GM18520 (cell line): ENCODE data around the gene PCDH9.

ENCODE experiments used
- ATAC-seq: cut with Tn5 transposase; IDR thresholded peaks from one replicate; pipeline ENCODE4 v1.9.1; 2021; ENCODE audit not compliant: unreplicated experiment

The PCDH9 gene

GRCh38 chr13:66992719-66993118 is 237.4 kb downstream of the PCDH9 start:
- ATAC-seq, result no peak

- ATAC-seq, result no peak
Measured at GRCh38 chr13:66992183-66992582, 238.0 kb downstream of the PCDH9 start.

DNA sequence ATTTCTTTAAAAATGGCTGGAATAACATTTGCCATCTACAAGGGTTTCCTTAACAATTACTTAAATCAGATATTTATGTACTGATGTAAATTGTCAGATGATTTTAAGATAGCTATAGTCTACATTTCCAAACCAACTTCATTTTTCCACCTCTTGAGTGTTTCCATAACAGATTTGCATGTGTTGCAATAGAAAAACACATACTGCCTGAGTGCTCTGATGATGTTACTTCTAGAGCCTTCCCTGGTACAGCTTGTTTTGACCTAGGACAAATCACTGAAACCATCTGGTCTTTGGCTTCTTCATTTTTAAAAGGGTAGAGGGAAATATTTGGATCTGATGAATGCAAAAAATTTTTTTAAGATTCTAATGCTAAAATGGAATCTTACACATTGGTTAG is 245.9 kb downstream of the PCDH9 start:
- ATAC-seq, result no peak

- no peak for ATAC-seq
Measured at GRCh38 chr13:66981912-66982311, 248.2 kb downstream of the PCDH9 start.

DNA sequence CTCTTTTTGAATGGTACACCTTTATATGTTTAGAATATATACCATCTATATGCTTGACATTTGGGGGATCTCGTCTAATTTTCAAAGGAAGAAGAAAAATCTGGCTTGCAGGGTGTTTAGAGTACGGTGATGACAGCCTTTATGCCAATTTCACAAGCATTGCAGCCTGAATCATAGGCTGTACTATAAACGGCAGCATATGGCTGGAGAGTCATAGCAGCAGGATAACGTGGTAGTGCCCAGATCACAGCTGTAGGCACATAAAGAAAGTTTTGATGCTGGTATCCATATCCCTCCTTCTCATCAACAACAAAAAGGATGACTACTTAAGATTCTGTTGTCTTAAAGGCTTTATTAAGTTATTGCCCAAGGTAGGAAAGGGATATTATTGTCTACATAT is 253.0 kb downstream of the PCDH9 start:
- ATAC-seq, result no peak

- ATAC-seq, result no peak
Measured at GRCh38 chr13:66974889-66975288, 255.2 kb downstream of the PCDH9 start.

DNA sequence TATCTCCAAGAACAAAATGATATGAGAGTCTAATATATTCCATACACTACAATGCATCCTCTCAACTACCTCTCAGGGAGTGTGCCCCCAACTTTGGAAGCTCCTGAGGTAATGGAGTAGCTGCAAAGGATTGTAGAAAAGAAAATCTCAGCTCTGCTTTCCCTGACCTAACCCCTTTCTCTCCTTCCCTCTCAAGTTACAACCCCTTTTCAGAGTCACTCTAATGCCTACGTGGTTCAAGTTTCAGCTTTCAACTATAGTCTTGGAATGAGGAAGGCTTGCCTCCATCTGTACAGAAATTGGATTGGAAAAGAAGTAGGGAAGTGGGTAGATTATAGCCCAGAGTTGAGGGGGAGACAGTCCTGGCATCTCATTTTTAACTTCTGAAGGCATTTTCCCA is 256.0 kb downstream of the PCDH9 start:
- ATAC-seq, result no peak

GRCh38 chr13:66972659-66973058 is 257.5 kb downstream of the PCDH9 start:
- ATAC-seq, result no peak

- ATAC-seq, result no peak
Measured at GRCh38 chr13:66971004-66971403, 259.1 kb downstream of the PCDH9 start.

DNA sequence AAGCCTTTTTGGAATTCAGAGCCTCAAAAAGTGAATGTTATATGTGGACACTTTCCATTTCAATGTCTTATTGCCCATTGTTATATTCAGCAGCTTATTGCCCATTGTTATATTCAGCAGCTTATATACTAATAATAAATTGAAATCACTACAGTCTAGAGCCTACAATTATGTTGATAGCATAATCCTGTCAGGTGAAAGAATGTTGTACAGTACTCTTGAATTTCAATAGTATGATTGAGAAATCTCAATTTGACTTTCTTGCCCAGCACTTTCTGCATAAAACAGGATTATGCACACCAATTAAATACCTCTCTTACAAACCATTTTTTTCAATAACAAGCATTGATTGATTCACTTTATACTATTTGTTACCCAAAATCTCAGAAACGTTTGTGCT is 260.8 kb downstream of the PCDH9 start:
- no peak for ATAC-seq

- no peak for ATAC-seq
Measured at GRCh38 chr13:66967811-66968597, 262.1 kb downstream of the PCDH9 start.

DNA sequence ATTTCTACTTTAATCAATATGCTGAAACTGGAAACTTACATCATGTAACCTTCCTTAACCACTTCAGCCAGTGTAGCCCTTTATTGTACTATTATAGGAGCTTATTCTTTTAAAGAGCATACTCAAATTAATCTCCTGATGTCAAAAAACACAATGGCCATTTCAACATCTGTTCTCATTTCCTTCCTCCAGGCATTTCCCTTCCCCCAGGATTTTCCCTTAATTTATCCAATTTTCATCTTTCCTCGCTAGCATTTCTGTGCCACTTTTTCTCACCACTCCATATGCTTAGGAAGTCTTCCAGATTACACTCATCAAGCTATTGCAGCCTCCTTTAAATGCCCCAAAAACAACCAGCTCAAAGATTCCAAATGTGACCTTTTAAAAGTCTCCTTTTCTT is 265.0 kb downstream of the PCDH9 start:
- no peak for ATAC-seq

- ATAC-seq, result no peak
Measured at GRCh38 chr13:66962953-66963352, 267.2 kb downstream of the PCDH9 start.

- ATAC-seq, result no peak
Measured at GRCh38 chr13:66958611-66959010, 271.5 kb downstream of the PCDH9 start.

DNA sequence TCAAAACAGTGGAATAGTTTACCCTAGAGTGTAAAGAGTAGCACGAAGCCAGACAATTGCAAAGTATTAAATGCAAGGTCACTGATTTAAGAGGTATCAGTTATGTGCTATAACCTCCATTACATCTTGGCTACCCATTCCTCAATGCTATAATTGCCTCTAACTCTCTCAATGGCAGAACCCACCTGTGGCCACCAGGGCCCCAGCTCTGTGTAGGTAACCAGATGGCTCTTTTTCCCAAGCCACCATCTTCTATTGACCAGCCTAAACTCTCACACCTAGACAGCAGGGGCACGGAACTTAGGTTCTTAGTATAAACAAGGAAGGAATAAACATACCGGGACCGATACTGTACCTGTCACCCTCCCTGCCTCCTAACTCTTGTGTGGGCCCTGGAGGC is 277.6 kb downstream of the PCDH9 start:
- no peak for ATAC-seq

GRCh38 chr13:66951426-66951825 is 278.7 kb downstream of the PCDH9 start:
- no peak for ATAC-seq

DNA sequence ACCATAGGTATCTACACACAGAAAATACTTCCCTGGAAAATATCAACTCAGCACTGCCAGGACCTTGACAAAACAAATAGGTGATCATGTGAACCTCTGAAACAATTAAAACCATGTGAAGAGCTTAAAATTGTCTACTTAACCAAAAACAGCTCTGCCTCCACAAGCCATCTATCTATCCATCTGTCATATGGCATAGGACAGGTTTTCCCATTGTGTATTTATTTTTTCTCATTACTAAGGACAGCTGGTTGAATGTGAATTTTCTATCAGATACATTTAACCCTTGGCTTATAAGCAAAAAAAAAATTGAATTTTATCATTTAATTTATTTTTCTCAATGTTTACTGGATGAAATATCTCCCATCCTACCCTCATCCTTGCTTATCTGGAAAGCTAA is 279.5 kb downstream of the PCDH9 start:
- ATAC-seq, result no peak

DNA sequence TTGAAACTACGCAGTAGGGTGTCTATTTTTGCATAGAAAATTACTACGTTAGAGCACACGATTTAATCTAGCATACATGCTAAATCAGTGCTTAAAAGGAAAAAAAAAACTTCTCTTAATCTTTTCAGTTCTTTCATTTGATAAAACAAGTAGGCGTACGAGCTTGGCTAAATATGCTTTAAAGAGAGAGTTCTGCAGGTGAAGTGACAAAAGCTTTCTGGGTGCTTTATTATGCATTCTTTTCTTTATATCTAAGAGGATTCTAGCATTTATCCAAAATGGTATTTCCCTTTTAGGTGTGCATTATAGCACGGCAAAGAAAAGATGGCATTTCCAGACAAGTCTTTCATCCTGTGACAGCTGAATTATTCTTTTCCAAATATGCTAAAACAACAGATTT is 281.2 kb downstream of the PCDH9 start:
- ATAC-seq, result no peak

GRCh38 chr13:66943530-66943929 is 286.6 kb downstream of the PCDH9 start:
- ATAC-seq, result no peak

DNA sequence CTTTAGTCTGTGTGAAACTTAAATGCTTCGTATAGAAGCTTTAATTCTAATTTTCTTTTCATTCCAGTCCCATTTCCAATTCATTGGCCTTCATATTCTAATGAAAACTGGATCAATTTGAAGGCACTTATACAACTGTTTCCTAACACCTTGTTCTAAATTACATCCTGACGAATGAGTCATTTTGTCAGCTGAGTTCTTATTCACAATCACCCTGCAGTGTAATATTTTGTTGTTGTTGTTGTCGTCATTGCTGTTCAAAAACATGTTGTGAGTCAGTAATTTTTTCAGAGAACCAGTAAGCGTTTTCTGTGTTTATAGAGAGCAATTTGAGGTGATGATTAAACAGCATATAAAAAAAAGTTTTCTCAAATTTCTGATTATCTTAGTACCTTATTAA is 290.0 kb downstream of the PCDH9 start:
- ATAC-seq, result no peak

- ATAC-seq, result no peak
Measured at GRCh38 chr13:66937423-66937822, 292.7 kb downstream of the PCDH9 start.

DNA sequence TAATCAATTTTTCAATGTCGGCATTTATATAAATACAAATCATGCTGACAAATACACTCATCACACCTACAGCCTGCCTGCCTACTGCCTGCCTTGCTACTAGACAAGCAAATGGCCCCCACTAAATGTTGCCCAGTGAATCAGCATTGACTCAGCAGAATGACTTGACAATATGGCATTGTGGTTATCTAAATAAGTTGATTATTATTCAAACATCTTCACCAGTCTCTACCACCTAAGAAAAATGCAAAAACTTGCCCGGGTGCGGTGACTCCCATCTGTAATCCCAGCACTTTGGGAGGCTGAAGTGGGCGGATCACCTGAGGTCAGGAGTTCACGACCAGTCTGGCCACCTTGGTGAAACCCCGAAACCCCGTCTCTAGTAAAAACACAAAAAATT is 296.1 kb downstream of the PCDH9 start:
- no peak for ATAC-seq

- ATAC-seq, result no peak
Measured at GRCh38 chr13:66933527-66933926, 296.6 kb downstream of the PCDH9 start.
